Measurements from ENCODE around the gene KCNN4.
"Not testable (repeated sequence)": the region's sequence is repeated elsewhere in the genome, so short reads cannot be mapped to it uniquely, and the experiment has no call there.

The KCNN4 gene

DNA sequence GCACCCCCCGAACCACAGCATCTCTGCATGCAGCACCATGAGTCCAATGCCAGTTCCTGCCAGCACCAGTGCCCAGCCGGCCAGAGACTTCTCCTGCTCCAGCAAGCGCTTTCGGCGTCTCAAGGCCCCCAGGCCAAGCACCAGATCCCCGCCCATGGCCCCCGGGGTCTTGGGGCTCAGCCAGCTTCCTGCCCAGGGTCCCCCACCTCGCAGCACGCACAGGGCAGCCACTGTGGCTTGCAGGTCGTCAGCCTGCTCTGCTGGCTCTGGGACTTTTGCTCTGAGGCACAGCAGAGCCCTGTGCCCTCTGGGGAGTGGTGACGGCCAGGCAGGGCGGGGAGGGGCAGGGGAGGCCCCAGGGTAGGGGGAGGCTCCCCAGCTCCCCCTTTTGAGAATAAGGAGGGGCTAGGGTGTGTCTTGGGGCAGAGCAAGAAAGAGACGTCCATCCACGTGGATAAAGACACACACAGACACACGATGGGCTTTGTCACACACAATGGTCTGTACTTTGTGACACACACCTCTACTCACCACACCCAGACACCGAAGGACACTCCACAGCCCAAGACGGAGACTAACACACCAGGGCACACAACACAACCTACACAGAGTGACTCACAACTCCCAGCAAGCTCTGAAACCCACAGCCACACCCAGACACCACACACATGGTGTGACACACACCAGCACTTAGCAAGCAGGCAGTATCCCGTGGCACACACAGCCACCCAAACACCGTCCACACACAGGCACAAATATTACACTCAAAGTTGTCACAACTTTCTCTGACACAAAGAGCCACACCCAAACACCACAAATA is at the start of gene KCNN4:
KCNN4 (minus strand) TSS at position 268 of the 820 bp plus-strand sequence; CDS start at position 156, 112 bp downstream.
- DNase-seq (ENCODE audit: low spot score) = no peak

DNA sequence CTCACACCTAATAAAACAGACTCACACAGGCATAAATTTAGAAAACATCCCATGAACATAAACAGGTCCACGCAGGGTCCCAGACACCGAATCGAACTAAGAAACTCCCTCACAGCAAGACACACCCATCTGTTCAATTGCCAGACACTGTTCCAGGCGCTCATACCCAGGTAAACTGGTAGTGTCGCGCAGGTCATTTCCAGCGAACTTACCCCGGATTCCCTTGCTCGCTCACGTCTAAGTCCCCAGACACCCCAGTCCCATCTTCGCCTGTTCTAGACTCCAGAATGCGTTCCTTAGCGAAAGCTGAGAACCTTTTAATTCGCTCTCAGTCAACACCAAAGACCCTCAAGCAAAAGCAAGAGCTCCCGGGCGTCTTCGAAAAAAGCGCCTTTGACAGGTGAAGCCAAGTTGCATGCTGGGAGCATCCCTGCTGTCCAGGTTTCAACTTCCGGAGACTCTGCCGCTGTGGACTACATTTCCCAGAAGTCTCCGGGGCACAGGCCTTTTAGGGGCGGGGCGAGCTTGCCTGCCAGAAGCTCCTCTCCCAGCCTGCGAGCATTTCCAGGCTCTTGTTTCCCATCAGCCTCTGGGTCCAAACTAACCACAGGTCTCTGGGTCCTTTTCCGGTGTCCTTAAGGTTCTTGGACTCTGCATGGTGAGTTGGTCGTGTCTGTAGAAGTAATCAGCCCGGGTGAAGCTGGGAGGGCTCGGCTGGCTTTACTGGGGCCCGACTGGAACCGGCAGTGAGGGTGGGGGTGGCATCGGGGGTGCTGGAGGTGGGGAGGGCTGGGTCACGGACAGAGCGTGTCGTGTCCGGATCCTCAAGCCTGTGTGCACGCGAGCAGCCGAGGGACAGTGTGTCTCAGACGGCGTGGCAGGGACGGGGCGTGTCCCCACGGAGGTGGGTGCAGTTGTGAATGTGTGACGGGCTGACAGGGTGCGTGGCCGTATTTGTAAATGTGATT is 46.3 kb upstream of the KCNN4 start, which contains the start of gene ZNF283:
ZNF283 (plus strand) TSS at position 535 of the 968 bp plus-strand sequence. CDS start 6,184 bp downstream, outside the sequence.
- peak; percentile 70 for DNase-seq (ENCODE audit: low spot score)

DNA sequence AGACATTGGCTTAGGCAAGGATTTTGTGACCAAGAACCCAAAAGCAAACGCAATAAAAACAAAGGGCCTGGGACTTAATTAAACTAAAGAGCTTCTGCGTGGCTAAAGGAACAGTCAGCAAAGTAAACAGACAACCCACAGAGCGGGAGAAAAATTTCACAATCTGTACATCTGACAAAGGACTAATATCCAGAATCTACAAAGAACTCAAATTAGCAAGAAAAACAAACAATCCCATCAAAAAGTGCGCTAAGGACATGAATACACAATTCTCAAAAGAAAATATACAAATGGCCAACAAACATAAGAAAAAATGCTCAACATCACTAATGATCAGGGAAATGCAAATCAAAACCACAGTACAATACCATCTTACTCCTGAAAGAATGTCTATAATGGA is 43.8 kb upstream of the KCNN4 start:
- not testable (repeated sequence) for DNase-seq (ENCODE audit: low spot score)

DNA sequence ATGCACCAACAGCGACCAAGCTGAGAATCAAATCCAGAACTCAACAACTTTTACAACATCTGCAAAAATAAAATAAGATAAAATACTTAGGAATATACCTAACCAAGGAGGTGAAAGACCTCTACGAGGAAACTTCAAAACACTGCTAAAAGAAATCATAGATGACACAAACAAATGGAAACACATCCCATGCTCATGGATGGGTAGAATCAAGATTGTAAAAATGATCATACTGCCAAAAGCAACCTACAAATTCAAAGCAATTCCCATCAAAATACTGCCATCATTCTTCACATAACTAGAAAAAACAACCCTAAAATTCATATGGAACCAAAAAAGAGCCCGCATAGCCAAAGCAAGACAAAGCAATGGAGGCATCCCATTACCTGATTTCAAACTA is 43.1 kb upstream of the KCNN4 start:
- DNase-seq (ENCODE audit: low spot score) = not testable (repeated sequence)

DNA sequence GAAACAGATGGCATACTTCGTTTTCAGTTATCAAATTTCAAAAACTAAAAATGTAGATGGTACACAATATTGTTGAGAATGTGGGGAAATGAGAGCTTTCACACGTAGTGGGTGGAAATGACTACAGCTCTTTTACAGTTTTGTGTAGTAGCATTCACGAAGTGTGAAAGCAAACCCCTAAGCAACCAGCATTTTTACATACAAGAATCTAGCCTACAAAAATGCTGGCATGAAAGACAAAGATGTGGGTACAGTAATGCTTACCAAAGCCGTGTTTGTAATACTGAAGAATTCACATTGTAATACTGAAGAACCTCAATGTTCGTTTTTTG is 40.1 kb upstream of the KCNN4 start:
- DNase-seq (ENCODE audit: low spot score) = no peak

DNA sequence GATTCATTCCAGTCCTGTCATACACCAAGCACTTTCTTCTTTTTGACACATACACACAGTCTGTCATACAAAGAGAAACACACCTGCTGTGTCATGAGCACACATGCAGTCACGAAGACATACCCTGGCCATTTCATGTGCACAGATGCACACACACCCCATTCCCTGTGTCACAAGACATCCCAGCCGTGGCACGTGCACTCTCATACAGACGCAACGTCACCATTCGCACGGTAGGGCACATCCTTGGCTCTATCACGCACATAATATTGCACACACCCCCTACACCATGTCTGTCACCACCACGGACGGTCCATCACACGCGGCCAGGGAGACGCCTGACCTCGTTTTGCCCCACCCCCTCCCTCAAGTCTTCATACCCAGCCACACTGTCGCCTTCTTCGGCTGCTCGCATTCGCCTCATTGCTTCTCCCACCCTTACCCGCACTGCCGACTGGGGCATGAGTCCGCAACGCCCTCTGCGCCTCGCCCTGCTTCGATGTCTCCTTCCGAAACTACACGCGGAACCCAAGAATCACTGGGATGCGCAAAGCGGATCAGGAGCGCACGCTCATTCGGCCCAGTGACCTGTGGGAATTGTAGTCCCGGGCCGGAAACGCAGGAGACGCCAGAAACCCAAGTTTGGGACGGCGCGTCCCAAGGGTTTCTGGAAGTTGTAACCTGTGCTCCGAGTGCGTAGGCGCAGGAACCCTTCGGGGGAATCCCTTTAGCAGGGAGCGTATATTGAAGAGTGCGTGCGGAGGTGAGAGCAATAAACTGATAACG is 39.5 kb upstream of the KCNN4 start:
- DNase-seq (ENCODE audit: low spot score) = no peak

DNA sequence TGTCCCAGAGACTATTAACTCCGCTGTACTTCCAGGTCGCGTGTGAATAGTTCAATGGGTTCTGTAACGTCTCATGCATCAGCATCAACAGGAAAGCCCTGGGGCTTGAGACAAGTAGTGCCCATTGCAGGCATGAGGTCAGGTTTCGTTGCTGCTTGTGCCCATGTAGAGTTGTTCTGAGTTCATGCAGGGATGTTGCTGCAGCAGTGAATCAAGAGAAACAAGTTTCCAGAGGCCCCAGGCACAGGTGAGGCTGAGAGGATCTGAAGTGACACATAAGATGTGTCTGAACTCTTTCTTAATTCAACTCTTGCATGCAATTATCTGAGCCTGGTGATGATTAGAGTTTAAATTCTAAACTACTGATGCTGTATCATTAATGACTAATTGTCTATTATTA is 37.7 kb upstream of the KCNN4 start:
- no peak for DNase-seq (ENCODE audit: low spot score)

DNA sequence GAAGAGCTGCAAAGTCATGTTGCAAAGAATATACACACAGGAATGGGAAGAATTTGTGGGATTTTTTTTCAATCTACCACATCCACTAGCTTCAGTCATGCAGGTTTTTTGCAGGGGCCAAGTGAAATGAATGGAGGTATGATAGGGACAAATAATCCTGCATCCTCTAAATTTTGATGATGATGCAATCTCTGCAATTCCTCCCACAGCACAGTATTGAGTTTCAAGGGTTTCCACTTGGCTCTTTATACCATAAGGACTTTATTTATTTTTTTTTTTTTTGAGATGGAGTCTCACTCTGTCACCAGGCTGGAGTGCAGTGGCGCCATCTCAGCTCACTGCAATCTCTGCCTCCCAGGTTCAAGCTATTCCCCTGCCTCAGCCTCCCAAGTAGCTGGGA is 36.7 kb upstream of the KCNN4 start:
- not testable (repeated sequence) for DNase-seq (ENCODE audit: low spot score)

DNA sequence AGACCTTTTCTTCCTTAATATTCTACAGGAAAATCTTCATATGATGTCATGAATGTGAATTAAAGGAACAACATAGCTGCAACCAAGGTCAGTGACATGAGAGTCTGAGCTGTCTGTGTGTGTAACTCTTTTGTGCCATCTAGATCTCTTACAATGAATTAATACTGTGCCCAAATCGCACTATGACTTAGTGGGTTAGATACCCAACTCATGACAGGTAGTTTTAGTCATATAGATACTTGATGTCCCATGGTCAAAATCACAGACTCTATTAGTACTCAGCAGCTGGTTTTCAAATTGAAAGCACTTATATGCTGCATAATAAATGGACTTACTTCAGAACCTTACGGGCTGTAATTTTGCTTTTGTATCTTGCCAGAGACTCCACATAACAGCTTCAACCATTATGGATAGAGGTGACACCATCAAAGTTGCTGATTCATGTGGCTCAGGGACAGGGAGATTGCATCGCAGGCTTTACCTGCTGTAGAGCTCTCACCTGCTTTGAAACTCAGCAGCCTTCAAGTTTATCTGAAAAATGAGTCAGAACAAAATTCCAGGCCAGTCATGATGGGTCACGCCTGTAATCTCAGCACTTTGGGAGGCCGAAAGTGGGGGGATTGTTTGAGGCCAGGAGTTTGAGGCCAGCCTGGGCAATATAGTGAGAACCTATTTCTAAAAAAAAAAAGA is 34.0 kb upstream of the KCNN4 start:
- DNase-seq (ENCODE audit: low spot score) = no peak

DNA sequence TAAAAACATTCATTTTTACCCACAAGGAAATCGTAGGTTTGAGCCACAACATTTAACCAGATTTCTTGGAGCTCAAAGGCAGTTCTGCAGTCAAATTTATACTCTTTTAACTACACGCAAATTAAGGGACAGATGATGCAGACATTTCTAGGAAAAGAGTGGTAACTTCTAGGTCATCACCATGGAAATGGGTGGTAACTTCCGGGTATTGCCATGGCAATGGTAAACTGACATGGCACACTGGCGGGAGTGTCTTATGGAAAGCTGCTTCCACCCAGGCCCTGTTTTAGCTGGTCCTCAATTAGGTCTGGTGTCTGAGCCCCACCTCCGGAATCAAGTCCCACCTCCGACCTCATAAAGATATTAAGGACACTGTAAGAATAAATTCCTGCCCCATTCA is 31.9 kb upstream of the KCNN4 start:
- DNase-seq (ENCODE audit: low spot score) = no peak

DNA sequence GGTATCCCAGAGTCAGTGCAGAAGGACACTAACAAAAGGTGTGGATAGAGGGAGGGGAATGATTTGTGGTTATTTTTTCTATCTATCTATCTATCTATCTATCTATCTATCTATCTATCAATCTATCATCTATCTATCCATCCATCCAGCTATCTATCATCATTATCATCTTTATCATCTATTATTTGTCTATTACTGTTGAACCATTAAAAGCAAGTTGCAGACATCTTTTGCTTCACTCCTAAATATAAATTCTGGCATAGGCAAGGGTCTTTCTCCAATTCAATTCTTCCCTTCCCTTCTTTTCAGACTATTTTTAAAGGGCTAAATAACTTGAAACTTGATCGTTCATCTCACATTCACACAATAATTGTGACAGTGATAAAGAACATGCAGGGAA is 31.5 kb upstream of the KCNN4 start:
- no peak for DNase-seq (ENCODE audit: low spot score)

DNA sequence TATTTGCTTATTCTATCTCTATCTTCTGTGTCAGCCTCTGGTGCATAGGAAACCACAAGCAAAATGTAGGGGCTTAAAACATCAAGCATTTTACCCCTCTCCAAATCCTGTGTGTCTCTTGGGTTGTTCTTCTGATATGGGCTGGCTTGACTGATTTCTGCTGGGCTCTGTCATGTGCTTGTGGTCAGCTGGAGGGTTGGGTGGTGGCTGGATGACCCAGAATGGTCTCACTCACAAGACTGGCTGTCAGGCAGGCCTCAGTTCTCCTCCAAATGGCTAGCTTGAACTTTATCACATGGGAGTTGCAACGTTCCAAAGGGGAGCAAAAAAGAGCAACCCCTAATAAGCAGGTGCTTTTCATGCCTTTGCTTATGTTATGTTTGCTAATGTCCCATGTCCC is 31.1 kb upstream of the KCNN4 start:
- DNase-seq (ENCODE audit: low spot score) = no peak

DNA sequence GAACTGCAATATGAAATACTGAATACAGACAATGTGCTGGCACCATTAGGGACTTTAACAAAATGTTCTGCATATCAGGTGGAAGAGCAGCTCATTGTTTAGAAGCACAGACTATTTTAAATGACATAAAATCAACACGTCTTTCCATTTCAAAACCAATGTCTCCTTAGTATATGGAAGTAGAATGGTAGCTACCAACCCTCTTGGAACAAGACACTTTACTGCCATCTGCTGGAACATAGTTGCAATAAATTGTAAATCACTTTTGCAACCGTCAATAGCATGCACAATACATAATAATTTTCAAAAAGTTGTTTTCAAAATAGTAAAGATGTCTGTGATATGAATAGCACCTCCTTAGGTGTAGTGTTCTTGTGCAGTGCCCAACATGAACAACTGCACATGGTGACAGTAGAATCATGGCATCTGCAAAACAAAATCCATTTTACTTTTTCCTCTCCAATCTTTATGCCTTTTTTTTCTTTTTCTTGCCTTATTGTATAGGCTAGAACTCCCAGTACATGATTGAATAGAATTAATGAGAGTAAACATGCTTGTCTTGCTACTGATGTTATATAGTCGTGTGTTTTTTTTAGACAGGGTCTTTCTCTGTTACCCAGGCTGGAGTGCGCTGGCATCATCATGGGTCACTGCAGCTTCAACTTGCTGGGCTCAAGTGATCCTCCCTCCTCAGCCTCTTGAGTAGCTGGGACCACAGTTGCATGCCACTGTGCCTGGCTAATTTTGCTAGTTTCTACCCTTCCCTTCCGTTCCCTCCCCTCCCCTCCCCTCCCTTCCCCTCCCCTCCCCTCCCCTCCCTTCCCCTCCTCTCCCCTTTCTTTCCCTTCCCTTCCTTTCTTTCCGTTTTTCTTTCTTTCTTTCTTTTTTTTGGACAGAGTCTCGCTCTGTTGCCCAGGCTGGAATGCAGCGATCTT is 29.3 kb upstream of the KCNN4 start:
- DNase-seq (ENCODE audit: low spot score) = peak; percentile 72

DNA sequence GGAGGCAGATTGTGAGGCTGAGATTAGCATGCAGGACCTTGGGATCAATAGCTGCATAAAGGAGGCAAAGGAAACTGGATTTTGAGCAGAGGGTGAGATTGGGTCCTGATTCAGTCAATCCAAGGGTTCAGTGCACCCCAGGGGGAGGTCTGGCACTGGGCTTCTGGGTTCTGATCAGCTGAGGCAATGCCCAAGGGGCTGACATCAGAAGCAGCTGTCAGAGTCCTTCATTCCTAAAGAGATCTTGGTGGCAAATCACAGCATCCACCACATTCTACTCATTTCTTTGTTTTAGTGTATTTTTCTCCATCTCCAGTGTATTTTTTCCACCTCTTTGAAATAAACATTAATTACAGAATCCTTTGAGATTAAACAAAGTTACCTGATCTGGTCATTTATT is 26.9 kb upstream of the KCNN4 start:
- DNase-seq (ENCODE audit: low spot score) = no peak

DNA sequence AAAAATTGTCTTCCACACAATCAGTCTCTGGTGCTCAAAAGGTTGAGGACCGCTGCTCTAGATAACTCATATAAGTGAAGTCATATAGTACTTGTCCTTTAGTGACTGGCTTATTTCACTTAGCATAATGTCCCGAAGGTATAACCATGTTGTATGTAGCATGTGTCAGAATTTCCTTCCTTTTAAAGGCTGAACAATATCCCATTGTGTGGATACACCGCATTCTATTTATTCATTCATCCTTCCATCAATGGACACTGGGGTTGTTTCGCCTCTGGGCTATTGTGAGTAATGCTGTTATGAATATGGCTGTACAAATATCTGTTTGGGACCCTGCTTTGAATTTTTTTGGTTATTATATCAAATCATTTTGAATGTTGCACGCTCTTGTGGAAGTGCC is 26.1 kb upstream of the KCNN4 start:
- DNase-seq (ENCODE audit: low spot score) = no peak

DNA sequence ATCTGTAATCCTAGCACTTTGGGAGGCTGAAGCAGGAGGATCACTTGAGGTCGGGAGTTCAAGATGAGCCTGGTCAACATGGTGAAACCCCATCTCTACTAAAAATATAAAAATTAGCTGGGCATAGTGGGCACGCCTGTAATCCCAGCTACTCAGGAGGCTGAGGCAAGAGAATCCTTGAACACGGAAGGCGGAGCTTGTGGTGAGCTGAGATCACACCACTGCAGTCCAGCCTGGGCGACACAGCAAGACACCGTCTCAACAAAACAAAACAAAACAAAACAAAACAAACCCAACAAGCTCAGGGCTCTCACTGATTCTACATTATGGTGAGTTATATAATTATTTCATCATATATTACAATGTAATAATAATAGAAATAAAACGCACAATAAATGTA is 25.6 kb upstream of the KCNN4 start:
- DNase-seq (ENCODE audit: low spot score) = not testable (repeated sequence)

DNA sequence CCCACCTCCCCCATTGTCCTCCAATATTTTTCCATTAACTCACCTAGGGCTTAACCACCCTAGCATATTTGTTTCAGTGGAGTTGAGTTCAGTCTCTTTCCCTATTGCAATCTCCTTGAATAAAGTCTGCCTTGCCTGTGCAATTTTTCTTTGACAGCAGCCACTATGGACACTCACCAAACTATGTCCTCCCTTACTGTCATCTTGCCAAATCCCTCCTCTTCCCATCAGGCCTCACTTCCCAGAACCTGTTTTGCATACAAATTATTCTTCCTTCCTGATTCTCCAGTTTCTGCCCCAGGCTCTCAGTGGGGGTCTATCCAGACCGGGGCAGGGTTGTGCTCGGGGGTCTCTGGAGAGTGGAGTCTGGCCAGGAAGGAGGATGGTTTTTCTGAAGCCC is 23.7 kb upstream of the KCNN4 start:
- no peak for DNase-seq (ENCODE audit: low spot score)

DNA sequence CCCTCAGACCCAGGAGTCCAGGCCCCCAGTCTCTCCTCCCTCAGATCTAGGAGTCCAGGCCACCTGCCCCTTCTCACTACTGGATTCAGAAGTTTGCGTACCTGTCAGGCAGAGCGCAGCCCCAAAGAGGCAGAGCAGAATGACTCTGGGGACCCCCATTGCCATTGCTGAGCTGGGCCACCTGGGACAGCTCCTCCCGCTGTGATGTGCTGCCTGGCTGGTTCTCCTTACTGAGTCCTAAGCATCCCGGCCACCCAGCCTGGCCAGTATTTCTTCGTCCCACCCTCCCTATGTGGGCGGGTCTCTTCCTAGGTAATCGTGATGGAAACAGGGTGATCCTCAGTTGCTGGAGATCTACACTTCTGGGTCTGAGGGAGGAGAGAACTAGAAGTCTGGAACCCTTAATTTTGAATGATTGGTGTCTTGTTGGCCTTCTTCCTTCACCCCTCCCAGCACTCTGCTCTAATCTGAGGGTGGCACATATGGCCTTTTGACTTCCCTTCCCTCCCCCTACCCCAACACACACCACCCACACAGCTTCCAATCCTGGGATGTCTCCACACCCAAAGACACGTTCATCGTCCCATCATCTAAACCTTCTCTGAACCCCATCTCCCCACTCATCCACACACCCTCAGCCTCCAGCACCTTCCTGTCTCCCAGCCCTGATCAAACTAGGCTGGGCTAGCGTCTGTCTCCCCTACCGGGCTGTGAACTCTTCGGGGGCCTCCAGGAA is 21.6 kb upstream of the KCNN4 start, which contains the start of gene LYPD5:
LYPD5 (minus strand) TSS at position 232 of the 736 bp plus-strand sequence; CDS start at position 165, 67 bp downstream.
- no peak for DNase-seq (ENCODE audit: low spot score)

DNA sequence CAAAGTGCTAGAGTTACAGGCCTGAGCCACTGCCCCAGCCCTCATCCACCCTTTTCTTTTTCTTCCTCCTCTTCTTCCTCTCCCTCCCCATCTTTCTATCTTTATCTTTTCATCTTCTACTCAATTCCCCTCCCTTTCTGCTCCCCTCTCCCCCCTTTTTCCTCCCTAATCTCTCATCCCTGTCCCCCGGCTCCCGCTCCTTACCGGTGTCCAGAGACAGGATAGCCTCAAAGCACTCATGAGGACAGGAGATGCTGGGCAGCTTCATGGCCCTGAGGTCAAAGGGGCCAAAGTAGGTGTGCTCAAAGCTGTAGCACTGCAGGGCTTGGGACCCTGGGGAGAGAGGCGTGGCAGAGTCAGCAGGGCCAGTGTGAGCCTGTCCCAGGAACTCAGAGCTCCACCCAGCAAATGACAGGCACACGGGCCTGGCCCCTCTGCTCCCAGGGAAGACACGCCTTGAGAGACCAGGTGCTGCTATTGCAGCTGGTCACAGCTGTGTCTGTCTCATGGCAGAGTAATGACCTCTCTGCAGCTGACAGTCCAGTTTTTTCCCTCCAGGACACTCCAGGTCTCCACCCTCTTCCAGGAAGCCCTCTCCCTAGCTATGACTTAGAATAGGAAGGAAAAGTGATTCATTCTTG is 18.8 kb upstream of the KCNN4 start:
- peak; percentile 31 for DNase-seq (ENCODE audit: low spot score)

All from kidney capillary endothelial cell (primary cell).